Activated T-helper 17 cell treated with anti-CD3 and anti-CD28 coated beads, Interleukin-2, amount 50 U/mL, for 72 hours (primary cell): ENCODE data around the gene WWP2. TPM values are rescaled to one million over a fixed set of nuclear protein-coding genes. Genes with fewer than 3 reads are reported as not detected.
"Not testable (repeated sequence)": the region's sequence is repeated elsewhere in the genome, so short reads cannot be mapped to it uniquely, and the experiment has no call there.

ENCODE experiments used
- ATAC-seq: fragments of 150-1000 bp; cut with Tn5 transposase; replicated peaks from 2 replicates; pipeline ENCODE4 v1.10.0; 2021; ENCODE audit warnings: mild to moderate bottlenecking, moderate library complexity
- H3K27ac Mint-ChIP-seq: one replicate; pipeline ENCODE4 v1.8.0; 2022; ENCODE audit warnings: mixed read lengths
- H3K27me3 Mint-ChIP-seq: one replicate; pipeline ENCODE4 v1.8.0; 2022; ENCODE audit warnings: mixed read lengths
- H3K36me3 Mint-ChIP-seq: one replicate; pipeline ENCODE4 v1.8.0; 2022; ENCODE audit warnings: low read depth, mild to moderate bottlenecking, mixed read lengths
- H3K4me1 Mint-ChIP-seq: one replicate; pipeline ENCODE4 v1.8.0; 2022; ENCODE audit warnings: mixed read lengths
- H3K4me3 Mint-ChIP-seq: one replicate; pipeline ENCODE4 v1.8.0; 2022; ENCODE audit warnings: mild to moderate bottlenecking, mixed read lengths
- H3K9me3 Mint-ChIP-seq: one replicate; pipeline ENCODE4 v1.8.0; 2022; ENCODE audit warnings: mixed read lengths
- total RNA-seq, 2 donors: library from RNA; stranded (reverse); gene quantifications; one replicate each; pipeline ENCODE4 v1.2.3, GENCODE V29; 2022

The WWP2 gene
- total RNA-seq, 2 donors from 2014 or later, result 55.1 to 55.7 TPM

GRCh38 chr16:69941251-69942098, 179.3 kb downstream of the WWP2 start:
- no peaks in the 10 kb centered on the region for H3K27me3 Mint-ChIP-seq
- no peak overlapping the region for H3K27ac Mint-ChIP-seq
- no peaks in the 10 kb centered on the region for H3K4me1 Mint-ChIP-seq
- H3K4me3 Mint-ChIP-seq, result no peak overlapping the region
- ATAC-seq, result no peak
- H3K9me3 Mint-ChIP-seq, result no peaks in the 10 kb centered on the region
- H3K36me3 Mint-ChIP-seq, result peaks cover 24% of the 10 kb centered on the region

- Mint-ChIP-seq H3K9me3 (no peaks in the 10 kb centered on the region), H3K4me3 (no peak overlapping the region), H3K36me3 (peaks cover 18% of the 10 kb centered on the region), H3K4me1 (no peaks in the 10 kb centered on the region), H3K27me3 (no peaks in the 10 kb centered on the region), H3K27ac (no peak overlapping the region)
- no peak for ATAC-seq
Measured at GRCh38 chr16:69942099-69942491, 180.0 kb downstream of the WWP2 start.

- Mint-ChIP-seq H3K36me3 (peaks cover 12% of the 10 kb centered on the region), H3K9me3 (no peaks in the 10 kb centered on the region), H3K4me3 (no peak overlapping the region), H3K27ac (no peak overlapping the region), H3K4me1 (no peaks in the 10 kb centered on the region), H3K27me3 (no peaks in the 10 kb centered on the region)
- ATAC-seq, result no peak
Measured at GRCh38 chr16:69942627-69943170, 180.6 kb downstream of the WWP2 start.

- H3K9me3 Mint-ChIP-seq, H3K36me3 Mint-ChIP-seq, H3K27ac Mint-ChIP-seq, H3K4me1 Mint-ChIP-seq, H3K4me3 Mint-ChIP-seq, ATAC-seq, H3K27me3 Mint-ChIP-seq: not testable (repeated sequence)
Measured at GRCh38 chr16:69943241-69944036, 181.3 kb downstream of the WWP2 start.

- not testable (repeated sequence) for H3K4me3 Mint-ChIP-seq, H3K27me3 Mint-ChIP-seq, H3K4me1 Mint-ChIP-seq, H3K36me3 Mint-ChIP-seq, H3K9me3 Mint-ChIP-seq, H3K27ac Mint-ChIP-seq, ATAC-seq
Measured at GRCh38 chr16:69950411-69950810, 188.3 kb downstream of the WWP2 start.

GRCh38 chr16:69951017-69951671, 189.0 kb downstream of the WWP2 start, which contains the start of gene CLEC18A:
Gene CLEC18A, plus strand, starts transcription at chr16:69951334. Its CDS starts 33 bp downstream, at chr16:69951367.
- not testable (repeated sequence) for H3K9me3 Mint-ChIP-seq, ATAC-seq

GRCh38 chr16:69951672-69952031, 189.5 kb downstream of the WWP2 start:
- H3K36me3 Mint-ChIP-seq, H3K27ac Mint-ChIP-seq, H3K9me3 Mint-ChIP-seq, H3K4me1 Mint-ChIP-seq, H3K4me3 Mint-ChIP-seq, ATAC-seq, H3K27me3 Mint-ChIP-seq: not testable (repeated sequence)

More at GRCh38 chr16:69951017-69951671, 189.0 kb downstream of the WWP2 start, which contains the start of gene CLEC18A:
- H3K36me3 Mint-ChIP-seq, H3K4me3 Mint-ChIP-seq, H3K27ac Mint-ChIP-seq, H3K27me3 Mint-ChIP-seq, H3K4me1 Mint-ChIP-seq: not testable (repeated sequence)

GRCh38 chr16:69952116-69952515, 190.0 kb downstream of the WWP2 start:
- not testable (repeated sequence) for ATAC-seq, H3K27me3 Mint-ChIP-seq, H3K4me3 Mint-ChIP-seq, H3K4me1 Mint-ChIP-seq, H3K9me3 Mint-ChIP-seq, H3K36me3 Mint-ChIP-seq, H3K27ac Mint-ChIP-seq

GRCh38 chr16:69952572-69953355, 190.6 kb downstream of the WWP2 start:
- H3K27ac Mint-ChIP-seq, H3K4me1 Mint-ChIP-seq, H3K27me3 Mint-ChIP-seq, ATAC-seq, H3K9me3 Mint-ChIP-seq, H3K36me3 Mint-ChIP-seq, H3K4me3 Mint-ChIP-seq: not testable (repeated sequence)

GRCh38 chr16:69954241-69954640, 192.1 kb downstream of the WWP2 start:
- not testable (repeated sequence) for ATAC-seq, H3K4me3 Mint-ChIP-seq, H3K36me3 Mint-ChIP-seq, H3K27ac Mint-ChIP-seq, H3K9me3 Mint-ChIP-seq, H3K27me3 Mint-ChIP-seq, H3K4me1 Mint-ChIP-seq

- H3K27ac Mint-ChIP-seq, ATAC-seq, H3K9me3 Mint-ChIP-seq, H3K27me3 Mint-ChIP-seq, H3K4me3 Mint-ChIP-seq, H3K4me1 Mint-ChIP-seq, H3K36me3 Mint-ChIP-seq: not testable (repeated sequence)
Measured at GRCh38 chr16:69963312-69963711, 201.2 kb downstream of the WWP2 start.

GRCh38 chr16:69964960-69965660, 203.0 kb downstream of the WWP2 start:
- not testable (repeated sequence) for H3K27me3 Mint-ChIP-seq, H3K4me1 Mint-ChIP-seq, H3K27ac Mint-ChIP-seq, ATAC-seq, H3K36me3 Mint-ChIP-seq, H3K4me3 Mint-ChIP-seq, H3K9me3 Mint-ChIP-seq

GRCh38 chr16:69965661-69966054, 203.5 kb downstream of the WWP2 start:
- H3K27me3 Mint-ChIP-seq, H3K27ac Mint-ChIP-seq, H3K36me3 Mint-ChIP-seq, H3K4me1 Mint-ChIP-seq, ATAC-seq, H3K4me3 Mint-ChIP-seq, H3K9me3 Mint-ChIP-seq: not testable (repeated sequence)
